SK-N-MC (cell line): ENCODE measurements around the gene PLD3.

ENCODE experiments used
- EZH2 ChIP-seq: fragments of 200-600 bp; sonication (generic); IDR thresholded peaks from one replicate; pipeline ENCODE4 v1.6.1; 2017; ENCODE audit warnings: antibody characterized with exemption
- POLR2AphosphoS5 ChIP-seq: IDR thresholded peaks from 2 replicates; pipeline ENCODE4 v1.6.1; 2012; ENCODE audit warnings: mild to moderate bottlenecking, low read depth, low read length, borderline replicate concordance

- TF ChIP-seq EZH2 (no peak), POLR2AphosphoS5 (no peak)
These were observed 41.7 kb downstream of the PLD3 start, which contains the start of gene HIPK4 for GRCh38 chr19:40390084-40390742.
